ENCODE data around the gene MAEA. TPM values are rescaled to one million over a fixed set of nuclear protein-coding genes. Genes with fewer than 3 reads are reported as not detected.
"Not testable (repeated sequence)": the region's sequence is repeated elsewhere in the genome, so short reads cannot be mapped to it uniquely, and the experiment has no call there.

Gene MAEA
- total RNA-seq, 1 experiment from 2014 or later = 30.2 TPM

- not testable (repeated sequence) for H3K36me3 ChIP-seq, H3K4me3 ChIP-seq, H3K9me3 ChIP-seq, H3K27me3 ChIP-seq, DNase-seq
Measured at GRCh38 chr4:1292703-1293011, 3.0 kb downstream of the MAEA start.

GRCh38 chr4:1293531-1293941 is 3.8 kb downstream of the MAEA start:
- H3K36me3 ChIP-seq = no peaks in the 10 kb centered on the region
- H3K4me3 ChIP-seq = no peak overlapping the region
- H3K27me3 ChIP-seq = no peaks in the 10 kb centered on the region
- DNase-seq = no peak
- H3K9me3 ChIP-seq = no peaks in the 10 kb centered on the region

DNA sequence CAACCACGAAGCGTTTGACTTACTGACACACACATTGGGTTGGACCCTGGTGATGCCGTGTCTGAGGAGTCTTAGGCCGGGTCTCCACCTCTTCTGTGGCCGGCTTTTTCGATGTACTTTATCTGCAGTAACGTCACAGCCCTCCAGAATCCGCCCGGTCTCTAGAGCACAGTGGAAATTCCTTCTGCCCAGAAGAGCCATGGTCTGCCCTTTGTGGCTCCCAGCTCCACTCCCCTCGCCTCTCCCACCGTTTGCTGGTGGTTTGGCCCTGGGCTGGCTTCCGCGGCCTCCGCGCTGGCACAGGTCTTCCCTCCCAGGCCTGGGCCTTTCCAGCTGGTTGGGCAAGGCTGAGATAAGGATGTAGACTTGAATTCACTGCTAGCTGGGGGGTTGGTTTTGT is 4.3 kb downstream of the MAEA start:
- no peaks in the 10 kb centered on the region for H3K27me3 ChIP-seq
- no peaks in the 10 kb centered on the region for H3K36me3 ChIP-seq
- no peaks in the 10 kb centered on the region for H3K9me3 ChIP-seq
- no peak for DNase-seq
- H3K4me3 ChIP-seq = no peak overlapping the region

- peaks cover under 1% of the 10 kb centered on the region; the same call in 1 of the 2 replicates for H3K36me3 ChIP-seq
- no peak overlapping the region for H3K4me3 ChIP-seq
- no peaks in the 10 kb centered on the region for H3K9me3 ChIP-seq
- DNase-seq = no peak
- no peaks in the 10 kb centered on the region for H3K27me3 ChIP-seq
Measured at GRCh38 chr4:1294424-1294823, 4.7 kb downstream of the MAEA start.

GRCh38 chr4:1294891-1295290 is 5.2 kb downstream of the MAEA start:
- no peak for DNase-seq
- no peaks in the 10 kb centered on the region for H3K9me3 ChIP-seq
- H3K4me3 ChIP-seq = no peak overlapping the region
- H3K27me3 ChIP-seq = no peaks in the 10 kb centered on the region
- H3K36me3 ChIP-seq = peaks cover 3% of the 10 kb centered on the region; the same call in 1 of the 2 replicates

DNA sequence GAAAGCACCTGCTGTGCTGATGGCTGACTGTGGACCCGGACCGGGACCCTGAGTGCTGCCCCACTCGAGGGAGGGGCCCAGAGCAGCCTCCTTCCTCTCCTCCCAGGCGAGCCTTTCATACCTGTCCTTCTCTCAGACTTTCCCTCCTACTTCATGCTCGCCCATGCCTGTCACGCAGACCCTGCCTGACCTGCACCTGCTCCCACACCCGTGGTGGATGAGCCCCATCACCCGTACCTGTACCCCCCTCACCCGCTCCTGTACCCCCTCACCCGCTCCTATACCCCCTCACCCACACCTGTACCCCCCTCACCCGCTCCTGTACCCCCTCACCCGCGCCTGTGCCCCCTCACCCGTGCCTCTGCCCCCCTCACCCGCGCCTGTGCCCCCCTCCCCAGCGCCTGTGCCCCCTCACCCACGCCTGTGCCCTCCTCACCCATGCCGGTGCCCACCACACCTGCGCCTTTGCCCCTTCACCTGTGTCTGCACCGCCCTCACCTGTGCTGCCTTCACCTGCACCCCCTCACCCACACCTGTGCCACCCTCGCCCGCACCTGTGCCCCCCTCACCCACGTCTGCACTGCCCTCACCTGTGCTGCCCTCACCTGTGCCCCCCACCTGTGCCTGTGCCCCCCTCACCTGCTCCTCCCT is 5.8 kb downstream of the MAEA start:
- no peaks in the 10 kb centered on the region for H3K9me3 ChIP-seq
- H3K27me3 ChIP-seq = no peaks in the 10 kb centered on the region
- peaks cover 5% of the 10 kb centered on the region; the same call in 1 of the 2 replicates for H3K36me3 ChIP-seq
- no peak for DNase-seq
- H3K4me3 ChIP-seq = no peak overlapping the region

- Histone ChIP-seq H3K4me3 (no peak overlapping the region), H3K9me3 (no peaks in the 10 kb centered on the region), H3K27me3 (no peaks in the 10 kb centered on the region), H3K36me3 (peaks cover 5% of the 10 kb centered on the region; the same call in 1 of the 2 replicates)
- no peak for DNase-seq
Measured at GRCh38 chr4:1296324-1297022, 6.8 kb downstream of the MAEA start.

GRCh38 chr4:1297023-1297395 is 7.3 kb downstream of the MAEA start:
- no peaks in the 10 kb centered on the region for H3K27me3 ChIP-seq
- H3K4me3 ChIP-seq = no peak overlapping the region
- H3K36me3 ChIP-seq = peaks cover 5% of the 10 kb centered on the region; the same call in 1 of the 2 replicates
- H3K9me3 ChIP-seq = no peaks in the 10 kb centered on the region
- no peak for DNase-seq

- no peak for DNase-seq
- Histone ChIP-seq H3K36me3 (peaks cover 5% of the 10 kb centered on the region; the same call in 1 of the 2 replicates), H3K4me3 (no peak overlapping the region), H3K9me3 (no peaks in the 10 kb centered on the region), H3K27me3 (no peaks in the 10 kb centered on the region)
Measured at GRCh38 chr4:1297456-1298325, 8.0 kb downstream of the MAEA start.

GRCh38 chr4:1298461-1298860 is 8.8 kb downstream of the MAEA start:
- H3K36me3 ChIP-seq = peaks cover 5% of the 10 kb centered on the region; the same call in 1 of the 2 replicates
- no peaks in the 10 kb centered on the region for H3K27me3 ChIP-seq
- no peak overlapping the region for H3K4me3 ChIP-seq
- no peak for DNase-seq
- H3K9me3 ChIP-seq = no peaks in the 10 kb centered on the region

DNA sequence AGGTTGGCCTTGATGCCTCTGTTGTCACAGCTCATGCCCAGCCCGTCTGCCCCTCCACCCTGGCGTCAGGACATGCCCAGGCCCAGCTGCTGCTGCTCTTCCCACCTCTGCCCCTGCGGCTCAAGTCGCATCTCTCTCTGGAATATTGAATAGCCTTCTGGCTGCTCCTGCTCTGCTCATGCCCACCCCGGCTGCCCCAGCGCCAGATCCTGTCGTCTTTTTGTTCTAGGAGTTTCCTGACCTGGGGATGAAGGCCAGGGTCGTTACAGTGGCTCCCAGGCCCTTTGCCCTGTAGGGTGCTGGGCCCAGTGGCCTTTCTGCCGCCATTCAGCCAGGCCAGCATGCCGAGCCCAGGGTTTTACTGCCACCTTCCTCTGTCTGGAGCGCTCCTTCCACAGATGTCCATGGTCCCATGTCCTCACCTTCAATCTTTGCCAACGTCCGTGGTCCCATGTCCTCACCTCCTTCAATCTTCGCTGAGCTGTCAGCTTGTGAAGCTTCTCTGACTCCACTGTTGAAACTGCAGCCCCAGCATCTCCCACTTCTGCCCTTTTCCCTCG is 9.7 kb downstream of the MAEA start:
- H3K4me3 ChIP-seq = no peak overlapping the region
- H3K36me3 ChIP-seq = peaks cover 5% of the 10 kb centered on the region; the same call in 1 of the 2 replicates
- no peak for DNase-seq
- H3K9me3 ChIP-seq = no peaks in the 10 kb centered on the region
- no peaks in the 10 kb centered on the region for H3K27me3 ChIP-seq

DNA sequence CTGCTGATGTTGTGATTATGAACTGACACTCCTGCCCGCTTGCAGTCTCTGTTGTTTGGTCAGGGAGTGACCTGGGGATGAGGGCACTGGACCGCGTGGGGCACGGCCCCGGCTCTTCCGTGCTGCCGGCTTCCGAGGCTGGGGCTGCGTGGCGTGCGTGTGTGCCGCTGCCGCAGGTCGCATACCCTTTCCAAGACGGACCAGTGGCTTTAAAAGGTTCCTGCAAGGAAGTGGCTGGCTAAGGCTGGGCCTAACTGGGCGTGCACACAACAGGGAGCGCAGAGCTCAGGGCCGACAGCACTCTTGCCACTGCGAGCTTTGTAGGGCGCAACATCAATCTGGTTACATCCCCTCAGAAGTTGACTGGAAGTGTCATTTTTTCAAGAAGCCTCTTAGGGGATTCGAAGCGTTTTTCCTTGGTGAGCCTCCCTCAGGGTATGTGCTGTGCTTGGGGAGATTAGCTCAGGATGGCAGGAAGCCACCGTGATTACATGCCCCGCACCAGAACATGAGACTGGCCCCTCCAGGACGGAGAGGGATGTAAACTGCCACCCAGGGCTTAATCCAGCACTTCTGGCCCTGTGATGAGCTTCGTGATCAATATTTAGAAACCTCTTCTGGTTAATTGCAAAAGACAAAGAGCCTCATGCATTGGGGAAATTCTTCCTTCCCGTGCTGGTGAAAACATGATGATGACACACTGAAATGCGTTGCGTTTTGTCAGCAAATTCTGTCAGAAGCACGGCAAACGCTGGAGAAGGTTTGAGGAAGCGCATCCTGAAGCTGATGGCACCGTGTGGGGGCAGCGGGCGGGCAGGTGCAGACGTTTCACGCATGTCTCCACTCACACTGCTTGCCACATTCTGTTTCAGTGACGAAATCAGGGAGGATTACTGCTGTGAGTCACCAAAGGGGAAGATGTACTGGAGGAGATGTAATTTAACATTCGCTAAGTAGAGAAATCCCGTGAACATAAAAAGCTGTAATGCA is 11.1 kb downstream of the MAEA start:
- H3K4me3 ChIP-seq = no peak overlapping the region
- no peaks in the 10 kb centered on the region for H3K27me3 ChIP-seq
- DNase-seq = no peak

DNA sequence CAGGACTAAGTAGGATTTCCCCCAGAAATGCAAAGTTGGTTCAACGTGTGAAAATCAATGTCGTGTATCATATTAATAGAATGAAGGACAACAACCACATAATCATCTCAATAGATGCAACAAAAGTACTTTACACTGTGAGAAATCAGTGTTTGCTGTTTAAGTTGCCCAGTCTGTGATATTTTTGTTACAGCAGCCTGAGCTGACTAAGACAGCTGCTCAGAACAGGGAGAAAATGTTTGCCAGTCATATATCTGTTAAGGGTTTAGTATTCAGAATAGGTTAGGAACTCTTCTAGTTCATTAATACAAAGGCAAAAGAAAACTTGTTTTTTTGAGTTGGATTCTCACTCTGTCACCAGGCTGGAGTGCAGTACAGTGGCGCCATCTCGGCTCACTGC is 12.5 kb downstream of the MAEA start:
- Histone ChIP-seq H3K36me3 (peaks cover 5% of the 10 kb centered on the region; the same call in 1 of the 2 replicates), H3K9me3 (no peaks in the 10 kb centered on the region), H3K4me3 (no peak overlapping the region), H3K27me3 (no peaks in the 10 kb centered on the region)
- DNase-seq = no peak

More for the DNA sequence above, 11.1 kb downstream of the MAEA start:
- Histone ChIP-seq H3K36me3 (peaks cover 5% of the 10 kb centered on the region; the same call in 1 of the 2 replicates), H3K9me3 (no peaks in the 10 kb centered on the region)

DNA sequence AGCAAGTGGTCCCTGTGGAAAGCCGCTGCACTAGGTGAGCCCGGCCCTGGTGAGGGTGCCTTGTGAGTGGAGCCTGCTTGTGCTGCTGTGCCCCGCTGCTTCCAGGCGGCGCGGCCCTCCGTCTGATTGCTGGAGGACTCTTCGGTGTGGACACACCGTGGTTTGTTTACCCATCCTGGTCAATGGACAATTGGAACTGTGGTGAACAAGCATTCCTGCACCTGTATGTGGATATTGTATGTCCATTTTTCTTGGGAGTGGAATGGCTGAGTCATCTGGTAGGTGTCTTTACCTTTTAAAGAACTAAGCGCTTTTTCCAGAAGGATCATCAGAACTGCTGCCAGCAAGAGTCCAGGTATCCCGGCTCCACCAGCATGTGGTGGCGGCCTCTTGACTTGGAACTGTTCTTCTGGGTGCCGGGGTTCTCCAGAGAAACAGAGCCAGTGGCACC is 15.6 kb downstream of the MAEA start:
- H3K4me3 ChIP-seq = no peak overlapping the region
- no peak for DNase-seq
- H3K36me3 ChIP-seq = no peaks in the 10 kb centered on the region; the same call in 1 of the 2 replicates
- H3K9me3 ChIP-seq = no peaks in the 10 kb centered on the region
- H3K27me3 ChIP-seq = no peaks in the 10 kb centered on the region

- Histone ChIP-seq H3K9me3 (no peaks in the 10 kb centered on the region), H3K27me3 (no peaks in the 10 kb centered on the region), H3K4me3 (no peak overlapping the region), H3K36me3 (no peaks in the 10 kb centered on the region; the same call in 1 of the 2 replicates)
- DNase-seq = no peak
Measured at GRCh38 chr4:1305781-1306455, 16.2 kb downstream of the MAEA start.
